ENCODE data around the gene PSMB11.

- TF ChIP-seq POLR2A (IDR thresholded peaks at IDR 0.05) (no peak), CTCF (IDR thresholded peaks at IDR 0.05) (no peak)
These were observed 10.7 kb downstream of the PSMB11 start for GRCh38 chr14:23052671-23053070.
